ENCODE data around the gene PIM2.

PIM2 gene

DNA sequence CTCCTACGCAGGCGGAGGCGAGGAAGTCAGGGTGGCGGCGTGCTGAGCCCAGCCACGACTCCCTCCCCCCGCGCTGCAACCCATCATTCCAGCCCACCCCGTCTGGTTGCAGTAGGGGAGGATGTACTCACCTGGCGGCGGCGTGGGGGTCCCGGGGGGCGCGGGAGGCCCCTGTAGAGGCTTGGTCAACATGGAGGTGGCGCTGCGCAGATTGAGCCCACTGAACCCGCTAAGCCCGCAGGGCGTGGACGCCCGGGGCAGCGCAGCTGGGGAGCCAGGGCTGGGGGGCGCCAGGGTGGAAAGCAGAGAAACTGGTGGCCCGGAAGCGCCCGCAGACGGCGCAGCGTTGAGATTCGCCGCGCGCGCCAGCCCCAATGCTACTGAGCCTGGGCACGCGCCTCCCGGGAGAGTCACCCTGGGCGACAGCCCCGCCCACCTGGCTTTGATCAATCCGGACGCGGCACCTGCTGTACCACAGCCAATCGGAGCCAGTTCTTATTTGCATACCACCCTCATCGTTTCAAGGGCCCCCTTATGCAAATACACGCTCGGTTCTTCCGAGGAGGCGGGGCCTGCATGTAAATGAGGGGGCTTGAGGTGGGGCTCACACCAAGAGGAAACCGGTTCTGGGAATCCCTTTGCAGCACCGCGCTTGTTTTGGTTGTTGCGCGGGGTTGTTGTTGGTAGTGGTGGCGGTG is at the start of gene PIM2:
TSS of gene PIM2 (minus strand) at position 382 of the 698 bp plus-strand sequence. CDS start at position 192, 190 bp downstream.
- in situ Hi-C loops (cut with HindIII; ENCODE audit: low sequenced_read_pairs), result no loop called here
- H3K4me3 ChIP-seq (ENCODE audit: low read depth, low read length), result peak within 1 kb of the TSS; percentile 58
- DNase-seq (ENCODE audit: low read depth), result peak; percentile 60
- TF ChIP-seq, protein P1, sequence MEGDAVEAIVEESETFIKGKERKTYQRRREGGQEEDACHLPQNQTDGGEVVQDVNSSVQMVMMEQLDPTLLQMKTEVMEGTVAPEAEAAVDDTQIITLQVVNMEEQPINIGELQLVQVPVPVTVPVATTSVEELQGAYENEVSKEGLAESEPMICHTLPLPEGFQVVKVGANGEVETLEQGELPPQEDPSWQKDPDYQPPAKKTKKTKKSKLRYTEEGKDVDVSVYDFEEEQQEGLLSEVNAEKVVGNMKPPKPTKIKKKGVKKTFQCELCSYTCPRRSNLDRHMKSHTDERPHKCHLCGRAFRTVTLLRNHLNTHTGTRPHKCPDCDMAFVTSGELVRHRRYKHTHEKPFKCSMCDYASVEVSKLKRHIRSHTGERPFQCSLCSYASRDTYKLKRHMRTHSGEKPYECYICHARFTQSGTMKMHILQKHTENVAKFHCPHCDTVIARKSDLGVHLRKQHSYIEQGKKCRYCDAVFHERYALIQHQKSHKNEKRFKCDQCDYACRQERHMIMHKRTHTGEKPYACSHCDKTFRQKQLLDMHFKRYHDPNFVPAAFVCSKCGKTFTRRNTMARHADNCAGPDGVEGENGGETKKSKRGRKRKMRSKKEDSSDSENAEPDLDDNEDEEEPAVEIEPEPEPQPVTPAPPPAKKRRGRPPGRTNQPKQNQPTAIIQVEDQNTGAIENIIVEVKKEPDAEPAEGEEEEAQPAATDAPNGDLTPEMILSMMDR (IDR thresholded peaks at IDR 0.05; ENCODE audit: low read depth, low read length, missing control alignments), result no peak

DNA sequence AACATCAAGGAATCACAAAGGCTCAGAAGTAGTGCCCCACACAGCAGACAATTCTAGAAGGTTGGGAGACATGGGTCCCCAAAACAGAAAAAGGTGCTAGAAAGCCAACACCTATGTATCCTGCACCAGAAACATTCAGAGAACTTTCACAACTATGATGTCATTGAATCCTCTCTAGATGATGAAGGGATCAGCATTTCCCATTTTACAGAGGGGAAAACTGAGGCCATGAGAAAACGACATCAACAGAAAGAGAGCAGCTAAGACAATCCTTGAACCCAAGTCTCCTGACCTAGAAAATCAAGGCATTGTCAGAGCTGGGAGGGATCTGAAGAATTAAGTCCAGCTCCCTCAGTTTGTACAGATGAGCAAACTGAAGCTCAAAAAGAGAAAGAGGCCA is 49.6 kb upstream of the PIM2 start:
- in situ Hi-C loops (cut with HindIII; ENCODE audit: low sequenced_read_pairs), result no loop called here
- TF ChIP-seq, protein P1 (IDR thresholded peaks at IDR 0.05; ENCODE audit: low read depth, low read length, missing control alignments), result no peak
- no peak for DNase-seq (ENCODE audit: low read depth)
- no peak overlapping the region for H3K4me3 ChIP-seq (ENCODE audit: low read depth, low read length)

DNA sequence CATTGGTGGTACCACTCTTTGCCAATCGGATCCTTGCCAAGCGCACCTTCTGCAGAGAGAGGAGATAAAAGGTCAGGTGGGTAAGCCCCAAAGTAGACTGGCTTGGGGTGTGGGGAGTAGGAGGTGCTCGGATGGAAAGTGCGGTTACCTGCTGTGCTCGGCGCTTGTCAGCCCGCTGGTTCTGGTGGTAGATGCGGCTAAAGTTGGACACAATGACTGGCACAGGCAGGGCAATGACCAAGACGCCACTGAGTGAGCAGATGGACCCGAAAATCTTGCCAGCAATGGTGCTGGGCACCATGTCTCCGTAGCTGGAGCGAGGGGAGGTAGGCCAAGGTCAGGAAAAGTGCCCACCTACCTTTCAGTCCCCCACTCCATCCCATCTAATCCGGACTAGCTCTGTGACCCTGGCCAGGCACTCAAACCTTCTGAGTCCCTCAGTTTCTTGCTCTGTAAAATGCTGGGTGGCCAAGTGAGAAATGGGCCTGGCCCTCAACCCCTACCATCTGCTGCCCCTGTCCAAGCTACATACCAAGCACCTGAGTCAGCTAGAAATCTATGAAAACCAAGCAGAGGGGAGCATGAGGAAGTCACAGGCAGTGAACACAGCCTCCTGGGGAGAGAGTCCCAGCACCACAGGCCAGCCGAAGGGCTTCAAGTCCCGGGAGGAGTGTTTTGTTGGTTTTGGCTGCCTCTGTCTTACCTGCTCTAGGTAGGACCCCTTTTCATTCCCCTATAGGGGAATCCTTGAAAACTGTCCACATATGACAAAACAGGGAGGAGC is 48.2 kb upstream of the PIM2 start:
- no peak overlapping the region for H3K4me3 ChIP-seq (ENCODE audit: low read depth, low read length)
- in situ Hi-C loops (cut with HindIII; ENCODE audit: low sequenced_read_pairs), result no loop called here
- no peak for DNase-seq (ENCODE audit: low read depth)
- TF ChIP-seq, protein P1 (IDR thresholded peaks at IDR 0.05; ENCODE audit: low read depth, low read length, missing control alignments), result no peak

DNA sequence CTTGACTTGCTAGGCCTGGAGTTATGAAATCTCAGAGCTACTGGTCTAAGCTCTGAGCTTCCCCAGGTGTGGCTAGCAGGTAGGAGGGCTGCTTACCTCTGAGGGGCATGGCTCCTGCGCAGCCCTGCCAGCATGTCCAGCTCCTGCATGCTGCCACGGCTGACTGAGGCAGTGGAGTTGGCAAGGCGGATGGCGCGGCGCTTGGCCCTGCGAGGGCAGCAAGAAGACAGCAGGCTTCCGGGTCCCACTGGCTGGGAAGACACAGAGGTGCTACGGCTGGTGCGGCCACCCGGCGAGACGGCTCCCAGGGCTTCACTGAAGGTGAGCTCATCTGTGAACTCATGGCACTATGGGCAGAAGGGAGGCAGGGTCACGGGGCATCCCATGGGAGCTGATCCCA is 47.1 kb upstream of the PIM2 start:
- in situ Hi-C loops (cut with HindIII; ENCODE audit: low sequenced_read_pairs), result no loop called here
- no peak for DNase-seq (ENCODE audit: low read depth)
- TF ChIP-seq, protein P1 (IDR thresholded peaks at IDR 0.05; ENCODE audit: low read depth, low read length, missing control alignments), result no peak
- no peak overlapping the region for H3K4me3 ChIP-seq (ENCODE audit: low read depth, low read length)

DNA sequence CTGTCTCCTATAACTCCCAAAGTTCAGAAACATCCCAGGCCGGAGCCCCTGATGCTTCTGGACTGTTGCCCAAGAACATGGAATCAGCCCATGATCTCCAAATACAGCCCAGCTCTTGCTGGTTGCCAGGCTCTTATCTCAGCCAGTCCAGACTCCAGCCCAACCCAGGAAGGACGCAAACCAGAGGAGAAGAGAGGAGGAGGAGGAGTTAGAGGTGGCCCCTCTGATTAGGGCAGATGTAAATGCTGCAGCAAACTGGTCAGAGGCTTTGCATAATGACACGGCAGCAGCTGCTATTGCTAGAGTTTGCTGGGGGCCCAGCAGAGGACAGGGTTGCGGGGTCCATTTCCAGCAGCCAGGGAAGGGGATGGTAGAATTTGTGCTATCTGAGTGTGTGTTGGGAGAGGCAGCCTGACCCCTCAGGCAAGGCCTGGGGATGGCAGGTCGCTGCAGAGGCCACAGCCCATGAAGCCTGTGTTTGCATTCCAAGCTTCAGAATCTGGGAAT is 42.8 kb upstream of the PIM2 start:
- in situ Hi-C loops (cut with HindIII; ENCODE audit: low sequenced_read_pairs), result no loop called here
- no peak for DNase-seq (ENCODE audit: low read depth)
- no peak overlapping the region for H3K4me3 ChIP-seq (ENCODE audit: low read depth, low read length)
- TF ChIP-seq, protein P1 (IDR thresholded peaks at IDR 0.05; ENCODE audit: low read depth, low read length, missing control alignments), result no peak

DNA sequence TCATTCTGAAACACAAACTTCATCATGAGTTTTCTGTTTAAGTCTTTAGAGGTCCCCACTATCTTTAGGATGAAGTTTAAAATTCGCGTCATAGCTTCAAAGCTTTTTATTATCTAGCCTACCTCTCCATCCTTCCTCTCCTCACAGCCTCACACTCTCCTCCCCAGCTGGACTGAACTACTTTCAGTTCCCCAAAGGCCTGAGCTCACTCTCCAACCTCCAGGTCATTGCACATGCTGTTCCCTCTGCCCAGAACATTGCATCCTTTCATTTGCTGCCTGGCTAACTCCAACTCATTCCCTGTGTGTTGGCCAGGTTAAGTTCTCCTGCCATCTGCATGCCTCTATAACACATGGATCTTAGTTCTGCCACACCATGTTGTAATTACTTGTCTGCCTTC is 41.5 kb upstream of the PIM2 start:
- DNase-seq (ENCODE audit: low read depth), result no peak
- in situ Hi-C loops (cut with HindIII; ENCODE audit: low sequenced_read_pairs), result no loop called here
- H3K4me3 ChIP-seq (ENCODE audit: low read depth, low read length), result no peak overlapping the region
- TF ChIP-seq, protein P1 (IDR thresholded peaks at IDR 0.05; ENCODE audit: low read depth, low read length, missing control alignments), result no peak
